Forelimb muscle (tissue), 1 donor: ENCODE data around the gene UGT1A5. TPM values are rescaled to one million over a fixed set of nuclear protein-coding genes. Genes with fewer than 3 reads are reported as not detected.

Experiments used
- polyA plus RNA-seq: library from polyadenylated mRNA; unstranded; fragments of 120-200 nt; gene quantifications from one replicate; pipeline ENCODE4 v1.2.1, GENCODE V29; 2013; ENCODE audit not compliant: insufficient read length

The UGT1A5 gene
- polyA plus RNA-seq, 1 donor = not detected

Other genes with a start within 250 kb of the UGT1A5 start
- 21.3 TPM for gene USP40, start 146.1 kb upstream of the UGT1A5 start, polyA plus RNA-seq
- not detected for gene UGT1A8, start 95.3 kb upstream of the UGT1A5 start, polyA plus RNA-seq
- not detected for gene UGT1A10, start 76.5 kb upstream of the UGT1A5 start, polyA plus RNA-seq
- not detected for gene UGT1A9, start 41.0 kb upstream of the UGT1A5 start, polyA plus RNA-seq
- gene UGT1A7, start 31.0 kb upstream of the UGT1A5 start, polyA plus RNA-seq = not detected
- not detected for gene UGT1A6, start 20.0 kb upstream of the UGT1A5 start, polyA plus RNA-seq
- not detected for gene UGT1A4, start 5.8 kb downstream of the UGT1A5 start, polyA plus RNA-seq
- not detected for gene UGT1A3, start 16.1 kb downstream of the UGT1A5 start, polyA plus RNA-seq
- 0.08 TPM for gene UGT1A1, start 47.4 kb downstream of the UGT1A5 start, polyA plus RNA-seq
- gene MROH2A, start 65.4 kb downstream of the UGT1A5 start, polyA plus RNA-seq = not detected
- gene HJURP, start 141.6 kb downstream of the UGT1A5 start, polyA plus RNA-seq = 10.0 TPM
- gene TRPM8, start 204.5 kb downstream of the UGT1A5 start, polyA plus RNA-seq = 0.25 TPM